GM19035 (cell line): ENCODE measurements around the gene SPOCD1.

ENCODE experiments used
- ATAC-seq: cut with Tn5 transposase; IDR thresholded peaks from one replicate; pipeline ENCODE4 v1.9.1; 2021; ENCODE audit not compliant: unreplicated experiment

Gene SPOCD1

DNA sequence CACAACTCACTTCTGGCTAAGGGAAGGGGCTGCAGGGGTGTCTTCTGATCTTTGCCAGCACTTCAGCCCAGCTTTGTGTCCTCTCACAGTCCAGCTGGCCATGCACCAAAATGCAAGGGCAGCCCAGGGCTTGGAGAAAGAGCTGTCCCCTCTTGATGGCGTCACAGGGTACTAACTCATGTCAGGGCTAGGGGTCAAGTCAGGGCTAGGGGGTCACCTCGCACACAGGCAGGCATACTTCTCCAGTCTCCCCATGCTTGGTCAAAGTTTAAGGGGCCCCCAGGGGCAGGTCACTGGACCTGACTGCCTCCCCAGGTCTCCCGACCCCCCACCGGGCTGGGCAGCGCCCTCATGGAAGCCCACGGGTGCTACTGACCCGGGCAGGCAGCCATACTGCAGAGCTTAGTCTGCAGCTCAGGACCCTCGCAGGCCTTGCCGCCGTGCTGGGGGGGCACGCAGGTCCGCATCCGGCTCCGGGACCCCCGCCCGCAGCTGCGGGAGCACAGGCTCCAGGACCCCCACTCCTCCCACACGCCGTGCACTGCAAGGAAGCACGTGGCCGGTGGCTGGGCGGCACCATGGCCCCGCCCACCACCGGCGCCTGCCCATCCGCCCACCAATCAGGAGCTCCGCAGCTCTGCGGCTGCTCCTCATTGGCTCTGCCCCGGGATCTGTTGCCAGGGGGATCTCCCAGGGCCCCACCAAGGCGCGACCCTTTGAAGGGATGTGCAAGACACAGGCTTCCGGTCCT is 73.2 kb downstream of the SPOCD1 start:
- ATAC-seq = no peak
